DND-41 (cell line): Measurements from ENCODE around the gene SERP1.

Source experiments
- EZH2 ChIP-seq: IDR thresholded peaks from 3 replicates; pipeline ENCODE4 v1.6.1; 2012; ENCODE audit warnings: borderline replicate concordance, low read depth, mild to moderate bottlenecking, moderate library complexity, low read length, inconsistent platforms; ENCODE audit not compliant: severe bottlenecking
- TF ChIP-seq, protein P1 (sequence below): IDR thresholded peaks from 2 replicates; pipeline ENCODE4 v1.5.1; 2012; ENCODE audit warnings: borderline replicate concordance, low read length, moderate library complexity, mild to moderate bottlenecking; ENCODE audit not compliant: poor library complexity, severe bottlenecking; ENCODE audit errors: extremely low read depth

DNA sequence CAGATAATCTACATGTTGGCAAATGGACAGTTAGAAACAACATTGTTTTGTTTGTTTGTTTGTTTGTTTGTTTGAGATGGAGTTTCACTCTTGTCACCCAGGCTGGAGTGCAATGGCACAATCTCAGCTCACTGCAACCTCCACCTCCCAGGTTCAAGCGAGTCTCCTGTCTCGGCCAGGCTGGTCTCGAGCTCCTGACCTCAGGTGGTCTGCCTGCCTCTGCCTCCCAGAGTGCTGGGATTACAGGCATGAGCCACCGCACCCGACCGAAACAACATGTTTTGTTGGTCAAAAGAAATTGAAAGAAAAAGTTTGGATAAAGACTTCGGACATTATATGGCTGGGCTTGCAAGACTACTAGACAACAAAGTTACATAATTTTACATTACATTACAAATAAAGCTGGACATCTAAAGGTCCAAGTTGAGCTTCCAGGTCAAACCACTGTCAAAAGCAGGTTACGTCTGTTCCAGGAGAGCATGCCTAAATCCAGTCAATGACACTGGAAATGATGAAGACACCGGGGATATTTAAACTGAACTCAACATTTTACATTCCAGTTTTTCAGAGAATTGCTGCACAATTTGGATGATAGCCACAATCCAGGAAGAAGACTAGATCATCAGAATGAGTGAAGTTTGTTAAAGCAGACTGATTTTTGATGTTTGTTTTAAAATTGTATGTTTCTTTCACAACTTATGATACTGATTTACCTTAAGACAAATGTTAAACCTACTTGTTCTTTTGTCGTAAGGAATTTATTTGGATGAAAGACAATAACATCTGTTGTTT is 18.6 kb downstream of the SERP1 start:
- TF ChIP-seq, protein P1, sequence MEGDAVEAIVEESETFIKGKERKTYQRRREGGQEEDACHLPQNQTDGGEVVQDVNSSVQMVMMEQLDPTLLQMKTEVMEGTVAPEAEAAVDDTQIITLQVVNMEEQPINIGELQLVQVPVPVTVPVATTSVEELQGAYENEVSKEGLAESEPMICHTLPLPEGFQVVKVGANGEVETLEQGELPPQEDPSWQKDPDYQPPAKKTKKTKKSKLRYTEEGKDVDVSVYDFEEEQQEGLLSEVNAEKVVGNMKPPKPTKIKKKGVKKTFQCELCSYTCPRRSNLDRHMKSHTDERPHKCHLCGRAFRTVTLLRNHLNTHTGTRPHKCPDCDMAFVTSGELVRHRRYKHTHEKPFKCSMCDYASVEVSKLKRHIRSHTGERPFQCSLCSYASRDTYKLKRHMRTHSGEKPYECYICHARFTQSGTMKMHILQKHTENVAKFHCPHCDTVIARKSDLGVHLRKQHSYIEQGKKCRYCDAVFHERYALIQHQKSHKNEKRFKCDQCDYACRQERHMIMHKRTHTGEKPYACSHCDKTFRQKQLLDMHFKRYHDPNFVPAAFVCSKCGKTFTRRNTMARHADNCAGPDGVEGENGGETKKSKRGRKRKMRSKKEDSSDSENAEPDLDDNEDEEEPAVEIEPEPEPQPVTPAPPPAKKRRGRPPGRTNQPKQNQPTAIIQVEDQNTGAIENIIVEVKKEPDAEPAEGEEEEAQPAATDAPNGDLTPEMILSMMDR: no peak
- TF ChIP-seq EZH2: no peak
